Occipital lobe (tissue), 2 donors: ENCODE data around the gene SNTG2. TPM values are rescaled to one million over a fixed set of nuclear protein-coding genes. Genes with fewer than 3 reads are reported as not detected.
"Not testable (repeated sequence)": the region's sequence is repeated elsewhere in the genome, so short reads cannot be mapped to it uniquely, and the experiment has no call there.

Experiments
- DNase-seq: peaks from one replicate; lab custom pipeline; 2025; lab: John Stamatoyannopoulos, UW
- total RNA-seq: library from RNA; depleted of rRNA; stranded (reverse); fragments of >200 nt; gene quantifications from one replicate; pipeline ENCODE4 v1.2.3, GENCODE V29; 2014

SNTG2 gene
- 4.1 TPM for total RNA-seq

DNA sequence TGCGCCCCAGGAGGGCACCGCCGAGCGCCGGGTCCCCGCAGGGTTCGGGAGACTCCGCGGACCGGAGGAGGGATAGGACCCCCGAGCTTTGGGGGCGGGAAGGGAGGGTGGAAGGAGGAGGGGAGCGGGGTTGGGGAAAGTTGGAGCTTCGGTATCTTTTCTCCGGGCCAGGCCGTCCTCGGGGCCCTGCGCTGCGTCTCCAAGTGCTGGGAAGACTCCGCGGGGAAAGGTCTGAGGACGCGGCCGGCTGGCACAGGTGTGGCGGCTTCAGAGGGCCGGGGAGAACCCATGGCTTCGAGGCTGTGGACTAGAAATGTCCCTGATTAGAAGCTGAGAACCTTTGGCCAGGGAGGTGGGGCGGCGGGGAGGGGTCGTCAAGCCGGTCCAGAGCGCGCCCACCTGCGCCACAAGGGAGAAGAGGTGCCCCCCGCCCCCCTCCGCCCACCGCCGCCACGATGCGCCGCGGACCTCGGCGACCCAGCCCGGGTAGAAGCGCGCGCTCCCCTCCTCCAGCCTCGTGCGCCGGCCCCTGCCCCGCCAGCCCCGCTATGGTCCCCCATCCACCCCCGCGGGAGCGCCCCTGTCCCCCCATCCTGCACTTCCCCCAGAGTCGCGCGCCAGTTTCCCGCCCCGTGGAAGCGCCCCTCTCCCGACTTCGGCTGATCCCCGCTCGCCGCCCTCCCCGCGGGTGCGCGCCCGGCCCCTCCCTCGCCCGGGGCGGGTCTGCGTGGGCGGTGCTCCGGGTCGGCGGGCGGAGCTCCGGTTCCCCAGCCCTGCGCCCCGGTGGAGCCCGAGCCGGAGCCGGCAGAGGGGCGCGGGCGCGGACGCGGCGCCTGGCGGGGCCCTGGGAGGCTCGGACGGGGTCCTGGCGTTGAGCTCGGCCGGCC is at the start of gene SNTG2:
TSS of gene SNTG2 (plus strand) at position 770 of the 887 bp plus-strand sequence. CDS start 148 bp downstream, outside the sequence.
- DNase-seq, result no peak

DNA sequence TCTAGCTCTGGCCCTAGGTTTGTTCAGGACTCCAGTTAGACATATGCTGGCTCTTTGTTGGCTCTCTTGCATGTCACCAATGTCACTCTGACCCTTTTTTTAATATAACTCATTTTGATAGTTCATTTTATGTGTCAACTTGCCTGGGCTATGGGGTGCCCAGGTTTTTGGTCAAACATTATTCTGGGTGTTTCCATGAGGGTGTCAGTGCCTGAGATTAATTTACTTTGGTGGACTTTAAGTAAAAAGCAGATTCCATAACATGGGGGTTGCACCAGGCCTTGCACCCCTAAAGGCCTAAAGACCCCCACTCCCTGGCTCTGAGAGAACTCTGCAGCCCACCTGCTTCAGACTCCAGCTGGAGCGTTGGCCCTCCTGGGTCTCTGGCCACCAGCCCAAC is 48.1 kb upstream of the SNTG2 start:
- no peak for DNase-seq

DNA sequence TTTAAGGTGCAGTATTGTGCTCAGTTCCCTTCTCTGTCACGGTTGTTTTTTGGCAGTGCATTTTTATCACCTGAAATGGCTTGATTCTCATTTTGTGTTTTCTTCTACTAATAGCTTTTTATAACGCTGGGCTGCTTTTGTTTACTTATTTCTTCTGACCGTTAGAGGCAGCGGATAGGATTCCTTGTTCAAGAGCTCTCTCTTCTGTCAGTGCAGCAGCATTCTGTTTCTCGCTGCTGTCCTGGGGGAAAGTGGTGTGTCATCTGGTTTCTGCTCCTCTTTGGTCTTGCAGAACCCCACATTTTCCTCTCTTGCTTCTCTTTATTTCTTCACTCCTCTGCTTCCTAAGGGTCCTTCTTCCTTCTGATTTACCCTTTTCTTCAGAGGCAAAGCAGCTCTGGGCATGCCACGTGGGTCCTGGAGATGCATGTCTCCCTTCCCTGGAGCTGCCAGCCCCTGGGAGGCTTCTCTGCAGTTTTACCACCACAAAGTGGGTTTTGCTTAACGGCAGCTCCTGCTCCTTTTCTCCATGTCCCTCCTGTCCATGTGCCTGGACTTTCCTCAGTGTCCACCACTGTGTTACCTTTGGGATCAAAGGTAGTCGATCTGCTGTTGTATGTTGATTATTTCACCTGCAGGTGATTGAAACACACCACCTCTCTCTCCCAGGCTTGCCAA is 47.3 kb upstream of the SNTG2 start:
- no peak for DNase-seq

DNA sequence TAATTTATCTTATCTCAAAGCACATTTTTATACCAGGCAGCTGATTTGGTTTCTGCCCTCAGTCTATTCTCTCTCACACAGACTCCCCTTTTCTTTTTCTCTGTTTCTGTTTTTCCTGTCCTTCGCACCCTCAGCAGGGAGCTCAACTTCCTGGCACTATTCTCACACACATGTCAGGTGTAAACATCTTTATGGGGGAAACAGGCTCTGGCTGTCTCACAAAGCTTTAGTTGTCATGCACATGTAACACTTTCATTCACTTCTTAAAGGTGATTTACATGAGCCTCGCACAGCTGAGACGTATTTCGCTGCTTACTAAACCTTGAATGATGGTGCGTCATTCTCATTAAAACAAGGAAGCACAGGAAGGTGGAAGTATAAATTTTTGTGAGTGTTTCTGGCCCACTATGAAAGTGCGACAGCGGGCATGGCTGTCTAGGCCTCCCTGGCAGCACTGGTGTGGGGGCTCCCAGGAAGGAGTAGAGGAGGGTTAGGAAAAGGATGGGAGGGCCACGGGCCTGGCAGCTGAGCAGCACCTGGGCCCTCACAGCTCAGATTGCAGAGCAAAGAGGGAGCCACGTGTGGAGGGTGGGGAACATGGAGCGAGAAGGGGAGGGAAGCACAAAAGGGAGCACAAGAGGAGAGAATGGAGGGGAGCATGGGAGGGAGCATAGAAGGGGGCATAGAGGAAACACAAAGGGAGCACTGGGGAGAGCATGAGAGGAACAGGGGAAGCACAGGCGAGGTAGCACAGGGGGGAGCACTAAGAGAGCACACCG is 46.2 kb upstream of the SNTG2 start:
- DNase-seq, result no peak

DNA sequence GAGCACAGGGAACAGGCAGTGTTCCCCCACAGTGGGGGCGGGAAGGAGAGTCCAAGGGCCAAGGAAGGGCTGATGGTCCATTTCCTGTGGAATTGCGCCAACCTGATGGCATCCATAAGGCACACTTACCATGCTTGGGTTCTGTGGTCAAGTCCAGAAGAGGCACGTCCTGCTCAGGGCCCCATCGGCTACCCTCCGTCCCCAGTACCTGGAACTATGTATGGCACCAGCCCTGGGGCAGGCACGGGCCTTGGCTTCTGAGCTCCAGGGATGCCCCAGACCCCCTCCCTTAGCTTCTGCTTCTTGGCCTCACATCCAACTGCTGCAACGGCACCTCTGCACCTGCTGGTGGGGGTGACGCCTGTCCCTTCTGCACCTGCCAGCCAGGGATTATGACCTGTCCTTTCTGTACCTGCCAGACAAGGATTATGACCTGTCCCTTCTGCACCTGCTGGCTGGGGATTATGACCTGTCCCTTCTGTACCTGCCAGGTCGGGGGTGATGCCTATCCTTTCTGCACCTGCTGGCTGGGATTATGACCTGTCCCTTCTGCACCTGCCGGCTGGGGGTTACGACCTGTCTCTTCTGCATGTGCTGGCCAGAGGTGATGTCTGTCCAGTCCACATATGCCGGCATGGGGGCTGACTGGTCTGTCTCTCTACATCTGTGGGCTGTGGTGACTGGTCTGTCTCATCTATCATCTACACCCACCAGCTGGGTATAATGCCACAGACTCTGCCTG is 45.4 kb upstream of the SNTG2 start:
- no peak for DNase-seq

DNA sequence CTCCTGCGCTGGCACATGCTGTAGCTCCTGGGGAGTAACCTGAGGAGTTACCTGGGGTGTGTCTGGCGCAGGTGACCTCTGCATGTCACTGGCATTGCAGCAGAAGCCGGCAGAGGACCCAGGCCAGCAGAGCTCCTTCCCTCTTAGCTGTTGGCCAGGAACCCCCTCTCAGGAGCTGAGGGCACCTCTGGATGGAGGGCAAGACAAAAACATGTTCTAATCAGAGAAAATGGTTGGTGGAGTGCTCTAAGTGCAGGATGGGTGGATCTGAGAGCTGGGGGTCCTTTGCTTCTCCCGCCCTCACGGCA is 44.9 kb upstream of the SNTG2 start:
- no peak for DNase-seq

DNA sequence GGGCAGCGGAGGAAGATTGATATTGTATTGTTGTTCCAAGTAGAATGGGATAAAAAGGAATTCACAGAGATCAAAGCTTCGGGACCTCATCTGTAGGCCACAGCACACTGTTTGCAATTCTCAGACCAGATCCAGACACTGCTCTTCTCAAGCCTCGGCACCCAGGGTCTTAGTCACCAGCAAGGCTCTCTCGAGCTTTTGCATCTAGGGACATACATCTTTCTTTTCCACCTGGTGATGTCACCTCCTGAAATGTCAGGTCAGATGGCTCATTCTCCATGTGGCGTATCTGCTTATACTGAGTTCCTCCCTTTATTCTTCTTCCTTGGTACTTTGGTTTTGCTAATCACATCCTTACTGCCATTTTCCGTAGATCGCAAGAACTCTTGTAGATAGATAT is 42.9 kb upstream of the SNTG2 start:
- DNase-seq, result no peak

DNA sequence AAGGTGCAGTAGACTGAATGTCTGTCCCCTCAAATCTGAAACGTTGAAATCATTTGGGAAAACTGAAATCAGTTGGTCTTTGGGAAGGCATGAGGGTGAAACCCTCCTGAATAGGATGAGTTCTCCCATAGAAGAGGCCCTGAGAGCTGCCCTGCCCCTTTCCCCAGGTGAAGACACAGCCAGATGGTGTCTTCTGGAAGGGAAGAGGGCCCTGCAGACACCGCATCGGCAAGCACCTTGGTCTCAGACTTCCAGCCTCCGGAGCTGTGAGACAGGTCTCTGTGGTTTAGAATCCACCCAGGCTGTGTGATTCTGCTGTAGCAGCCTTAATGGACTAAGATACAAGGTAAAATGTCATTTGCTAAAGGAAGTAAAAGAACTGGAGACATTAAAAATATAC is 42.1 kb upstream of the SNTG2 start:
- no peak for DNase-seq

DNA sequence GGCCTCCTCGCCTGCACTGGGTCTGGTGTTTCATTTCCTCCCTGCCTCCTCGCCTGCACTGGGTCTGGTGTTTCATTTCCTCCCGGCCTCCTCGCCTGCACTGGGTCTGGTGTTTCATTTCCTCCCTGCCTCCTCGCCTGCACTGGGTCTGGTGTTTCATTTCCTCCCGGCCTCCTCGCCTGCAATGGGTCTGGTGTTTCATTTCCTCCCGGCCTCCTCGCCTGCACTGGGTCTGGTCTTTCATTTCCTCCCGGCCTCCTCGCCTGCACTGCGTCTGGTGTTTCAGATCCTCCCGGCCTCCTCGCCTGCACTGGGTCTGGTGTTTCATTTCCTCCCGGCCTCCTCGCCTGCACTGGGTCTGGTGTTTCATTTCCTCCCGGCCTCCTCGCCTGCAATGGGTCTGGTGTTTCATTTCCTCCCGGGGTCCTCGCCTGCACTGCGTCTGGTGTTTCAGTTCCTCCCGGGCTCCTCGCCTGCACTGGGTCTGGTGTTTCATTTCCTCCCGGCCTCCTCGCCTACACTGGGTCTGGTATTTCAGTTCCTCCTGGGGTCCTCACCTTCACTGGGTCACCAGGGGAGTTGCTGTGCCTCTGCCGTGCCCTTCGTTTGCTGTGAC is 40.8 kb upstream of the SNTG2 start:
- not testable (repeated sequence) for DNase-seq

DNA sequence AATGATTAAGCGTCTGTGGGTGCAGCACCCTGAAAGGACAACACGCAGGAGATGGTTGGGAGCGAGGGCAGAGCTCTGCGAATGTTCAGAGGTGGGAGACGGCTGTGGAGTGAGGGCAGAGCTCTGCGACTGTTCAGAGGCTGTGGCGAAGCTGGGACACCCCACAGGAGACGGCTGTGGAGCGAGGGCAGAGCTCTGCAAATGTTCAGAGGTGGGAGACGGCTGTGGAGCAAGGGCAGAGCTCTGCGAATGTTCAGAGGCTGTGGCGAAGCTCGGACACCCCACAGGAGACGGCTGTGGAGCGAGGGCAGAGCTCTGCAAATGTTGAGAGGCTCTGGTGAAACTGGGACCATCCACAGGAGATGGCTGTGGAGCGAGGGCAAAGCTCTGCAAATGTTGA is 40.0 kb upstream of the SNTG2 start:
- DNase-seq, result no peak

DNA sequence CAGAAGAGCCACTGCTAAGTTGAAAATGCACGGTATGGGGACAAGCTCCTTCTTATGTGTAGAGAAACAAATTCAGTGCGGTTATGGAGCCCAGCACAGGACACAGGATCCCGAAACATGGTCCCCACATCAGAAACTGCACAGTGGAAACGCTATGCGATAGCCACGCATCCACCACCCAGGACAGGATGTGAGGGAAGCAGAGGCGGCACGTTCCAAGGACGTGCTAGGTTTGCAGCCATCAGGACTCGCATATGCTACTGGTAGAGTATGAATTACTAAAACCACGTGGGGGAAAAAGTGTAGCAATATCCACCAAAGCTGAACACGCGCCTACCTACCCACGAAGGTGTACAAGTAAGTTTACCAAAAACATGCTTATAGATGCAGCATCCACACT is 34.7 kb upstream of the SNTG2 start:
- no peak for DNase-seq

DNA sequence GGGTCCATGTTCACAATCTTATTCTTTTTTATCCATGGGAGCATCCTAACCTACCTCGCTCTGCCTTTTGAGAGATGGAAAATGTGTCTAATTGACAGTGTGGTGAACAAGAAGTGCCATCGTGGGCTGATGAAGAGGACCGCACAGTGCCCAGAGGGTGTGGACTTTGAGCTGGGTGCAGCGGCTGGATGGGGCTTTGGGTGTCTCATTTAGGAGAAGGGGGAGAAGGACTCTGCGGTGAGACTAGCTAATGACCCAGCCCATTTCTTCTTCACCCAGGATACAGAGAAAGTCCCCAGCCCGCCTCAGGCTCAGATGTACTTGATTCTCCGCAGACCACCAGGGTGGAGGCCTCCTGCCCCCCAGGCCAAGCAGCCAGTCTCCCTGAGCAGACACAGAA is 33.7 kb upstream of the SNTG2 start:
- DNase-seq, result no peak

DNA sequence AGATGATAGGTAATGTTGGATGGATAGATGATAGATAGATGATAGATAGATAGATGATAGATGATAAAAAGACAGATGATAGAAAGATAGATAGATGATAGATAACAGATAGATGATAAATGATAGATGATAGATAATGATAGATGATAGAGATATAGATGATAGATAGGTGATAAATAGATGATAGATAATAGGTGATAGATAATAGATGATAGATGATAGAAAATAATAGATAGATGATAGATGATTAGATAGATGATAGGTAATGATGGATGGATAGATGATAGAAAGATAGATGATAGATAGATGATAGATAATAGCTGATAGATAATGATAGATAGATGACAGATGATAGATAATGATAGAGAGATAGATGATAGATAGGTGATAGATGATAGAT is 31.0 kb upstream of the SNTG2 start:
- no peak for DNase-seq

DNA sequence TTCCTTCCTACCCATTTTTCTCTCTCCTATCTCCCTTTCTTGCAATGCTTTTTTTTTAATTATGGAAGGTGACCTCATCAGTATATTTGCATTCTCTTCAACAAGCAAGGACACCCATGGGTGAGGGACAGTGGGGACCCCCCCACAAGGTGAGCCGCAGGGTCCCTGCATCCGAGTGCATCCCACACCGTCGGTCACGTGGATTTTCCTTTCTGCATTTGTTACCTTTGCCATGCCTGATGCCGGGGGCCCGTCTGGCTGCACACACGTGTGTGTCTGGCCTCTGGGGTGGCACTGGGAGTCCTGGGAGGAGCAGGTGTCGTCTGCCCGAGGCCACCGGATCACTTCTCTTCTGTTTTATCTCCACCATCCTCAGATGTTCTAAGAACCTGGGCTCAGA is 30.1 kb upstream of the SNTG2 start:
- no peak for DNase-seq

DNA sequence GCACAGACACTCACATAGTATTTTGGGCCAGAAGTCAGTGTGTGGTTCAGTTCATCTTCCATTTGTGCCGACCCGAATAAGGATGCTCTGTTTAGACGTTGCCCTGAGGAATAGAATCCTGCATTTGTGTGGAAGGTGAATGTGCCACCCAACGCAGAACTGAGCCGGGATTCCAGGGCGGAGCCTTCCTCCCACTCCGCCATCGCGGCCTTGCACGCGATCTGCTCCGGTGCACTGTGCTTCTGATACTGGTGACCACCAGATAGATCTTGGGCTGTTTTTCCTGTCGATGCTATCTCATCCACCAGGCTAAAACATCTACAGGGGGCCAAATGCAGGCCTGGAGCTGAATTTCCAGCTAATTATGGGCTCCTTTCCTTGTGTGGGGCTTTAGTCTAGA is 29.6 kb upstream of the SNTG2 start:
- DNase-seq, result no peak

DNA sequence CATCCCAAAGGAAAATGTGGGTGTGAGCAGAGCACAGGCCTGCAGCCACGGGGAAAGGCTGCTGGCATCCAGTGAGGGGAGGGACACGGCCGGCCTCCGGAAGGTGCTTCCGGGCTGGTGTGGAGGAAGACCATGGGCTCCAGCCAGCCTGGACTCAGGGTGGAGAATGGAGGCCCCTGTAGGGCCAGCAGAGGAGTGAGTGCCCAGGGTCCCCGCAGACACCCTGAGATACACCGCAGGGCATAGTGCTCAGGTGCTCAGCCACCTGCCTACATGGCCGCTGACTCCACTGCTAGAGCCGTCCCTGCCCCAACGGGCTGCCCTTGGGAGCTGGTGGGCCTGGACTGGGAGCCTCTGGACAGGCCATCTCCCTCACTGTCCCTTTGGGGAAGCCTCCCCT is 28.5 kb upstream of the SNTG2 start:
- no peak for DNase-seq

DNA sequence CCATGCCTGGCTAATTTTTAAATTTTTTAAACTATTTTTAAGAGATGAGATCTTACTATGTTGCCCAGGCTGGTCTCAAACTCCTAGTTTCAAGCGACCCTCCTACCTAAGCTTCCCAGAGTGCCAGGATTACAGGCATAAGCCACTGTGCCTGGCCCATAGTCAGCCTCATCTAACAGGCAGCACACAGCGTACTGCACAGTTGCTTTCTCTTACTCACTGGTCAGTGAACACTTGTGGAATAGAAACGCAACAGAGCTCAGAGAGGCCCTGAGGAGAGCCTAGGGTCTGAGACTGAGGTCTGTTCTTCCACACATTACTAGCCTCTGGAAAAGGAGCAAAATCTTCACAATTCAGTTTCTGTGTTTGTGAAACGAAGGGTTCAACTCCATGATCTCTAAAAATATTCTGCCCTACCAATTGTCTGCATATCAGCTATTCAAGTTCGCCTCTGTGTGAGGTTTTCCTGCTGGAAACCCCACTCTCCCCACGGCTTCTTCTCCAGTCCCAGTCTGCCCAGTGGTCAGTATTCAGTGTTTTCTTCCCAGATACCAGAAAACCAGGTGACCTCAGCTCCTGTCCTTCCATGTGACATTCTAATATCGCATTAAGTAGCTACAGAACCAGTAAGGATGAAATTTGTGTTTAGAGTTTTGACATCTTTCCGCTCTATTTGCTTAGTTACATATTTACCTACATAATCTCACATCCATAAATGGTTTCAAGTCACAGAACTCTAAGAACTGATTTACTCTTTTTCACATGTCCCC is 26.6 kb upstream of the SNTG2 start:
- DNase-seq, result no peak

DNA sequence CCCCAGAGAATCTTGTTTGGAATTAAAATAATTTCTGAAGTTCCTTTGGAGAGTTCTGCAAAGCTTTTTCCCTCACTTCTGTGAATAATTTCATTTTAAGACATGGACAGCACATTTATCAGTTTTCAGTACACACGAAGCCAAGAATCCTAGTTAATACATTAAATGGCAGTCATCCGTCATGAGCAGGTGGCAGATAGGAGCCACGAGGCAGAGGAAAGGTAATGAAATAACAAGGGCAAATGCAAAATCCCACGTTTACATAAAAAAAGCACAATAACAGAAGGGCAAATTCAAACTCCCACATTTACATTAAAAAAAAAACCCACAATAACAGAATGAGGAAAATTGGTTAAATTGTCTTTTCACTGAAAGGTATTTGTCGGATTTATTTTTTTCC is 25.9 kb upstream of the SNTG2 start:
- DNase-seq, result no peak

DNA sequence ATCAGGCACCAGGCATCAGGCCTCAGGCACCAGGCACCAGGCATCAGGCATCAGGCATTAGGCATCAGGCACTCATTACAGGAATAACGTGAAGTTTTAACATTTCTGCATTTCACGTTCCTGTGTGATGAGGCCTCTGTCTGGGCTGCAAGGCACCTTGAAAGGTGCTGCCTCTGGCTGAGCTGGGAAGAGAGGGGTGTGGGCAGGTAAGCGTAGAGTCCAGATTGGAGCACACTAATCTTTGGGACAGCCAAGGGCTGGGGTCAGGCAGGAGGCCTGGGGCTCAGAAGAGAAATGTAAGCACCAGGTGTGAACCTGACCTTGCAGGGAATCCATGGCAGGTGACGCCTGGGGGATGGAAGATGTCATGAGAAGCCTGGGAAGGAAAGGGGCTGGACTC is 25.3 kb upstream of the SNTG2 start:
- DNase-seq, result no peak

DNA sequence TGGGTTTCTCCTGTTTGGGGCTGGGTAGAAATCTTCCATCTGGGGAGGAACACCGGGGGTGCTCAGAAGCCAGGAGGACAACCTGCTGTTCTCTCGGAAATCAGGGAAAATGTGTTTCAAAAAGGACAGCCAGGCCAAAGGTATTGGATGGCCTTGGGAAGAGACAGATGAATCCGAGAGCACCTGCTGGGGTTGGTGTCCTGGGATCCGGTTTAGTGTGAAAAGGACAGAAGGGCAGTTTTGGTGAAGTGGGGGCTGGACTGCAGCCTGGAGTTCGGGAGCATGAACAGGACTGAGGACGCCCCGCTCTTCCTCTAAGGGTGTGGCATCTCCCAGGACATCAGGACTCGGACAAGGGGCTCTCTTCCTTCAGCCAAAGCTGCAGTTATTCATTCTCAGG is 24.9 kb upstream of the SNTG2 start:
- DNase-seq, result no peak
